ENCODE results near the gene MAP1LC3B2.

MAP1LC3B2 gene

GRCh38 chr12:116556356-116556952, 2.7 kb upstream of the MAP1LC3B2 start:
- Histone ChIP-seq H3K4me3 (ENCODE audit: severe bottlenecking) (no peak overlapping the region), H3K9me3 (ENCODE audit: severe bottlenecking) (no peaks in the 10 kb centered on the region), H3K4me1 (ENCODE audit: insufficient read depth, poor library complexity, severe bottlenecking) (peaks cover 17% of the 10 kb centered on the region), H3K27ac (ENCODE audit: poor library complexity, severe bottlenecking) (no peak overlapping the region), H3K27me3 (ENCODE audit: insufficient read depth, poor library complexity, severe bottlenecking) (no peaks in the 10 kb centered on the region), H3K36me3 (ENCODE audit: low read depth) (no peaks in the 10 kb centered on the region)
- no peak for TF ChIP-seq CTCF (IDR thresholded peaks at IDR 0.05; ENCODE audit: poor library complexity, severe bottlenecking)
- DNase-seq (ENCODE audit: low spot score): no peak
- ATAC-seq (ENCODE audit: low read depth): no peak

- Histone ChIP-seq H3K27ac (ENCODE audit: poor library complexity, severe bottlenecking) (no peak overlapping the region), H3K9me3 (ENCODE audit: severe bottlenecking) (no peaks in the 10 kb centered on the region), H3K4me1 (ENCODE audit: insufficient read depth, poor library complexity, severe bottlenecking) (peaks cover 12% of the 10 kb centered on the region), H3K4me3 (ENCODE audit: severe bottlenecking) (no peak overlapping the region), H3K36me3 (ENCODE audit: low read depth) (no peaks in the 10 kb centered on the region), H3K27me3 (ENCODE audit: insufficient read depth, poor library complexity, severe bottlenecking) (no peaks in the 10 kb centered on the region)
- TF ChIP-seq CTCF (IDR thresholded peaks at IDR 0.05; ENCODE audit: poor library complexity, severe bottlenecking): no peak
- no peak for ATAC-seq (ENCODE audit: low read depth)
- DNase-seq (ENCODE audit: low spot score): no peak
These were observed 2.0 kb upstream of the MAP1LC3B2 start for GRCh38 chr12:116556964-116557698.

- Histone ChIP-seq H3K27ac (ENCODE audit: poor library complexity, severe bottlenecking) (peak overlapping the region; percentile 33), H3K27me3 (ENCODE audit: insufficient read depth, poor library complexity, severe bottlenecking) (no peaks in the 10 kb centered on the region), H3K9me3 (ENCODE audit: severe bottlenecking) (peaks cover 5% of the 10 kb centered on the region), H3K36me3 (ENCODE audit: low read depth) (no peaks in the 10 kb centered on the region), H3K4me1 (ENCODE audit: insufficient read depth, poor library complexity, severe bottlenecking) (peaks cover 11% of the 10 kb centered on the region), H3K4me3 (ENCODE audit: severe bottlenecking) (no peak overlapping the region)
- DNase-seq (ENCODE audit: low spot score) (no peak), ATAC-seq (ENCODE audit: low read depth) (no peak)
- TF ChIP-seq CTCF (IDR thresholded peaks at IDR 0.05; ENCODE audit: poor library complexity, severe bottlenecking): no peak
These were observed 660 bp upstream of the MAP1LC3B2 start for GRCh38 chr12:116558280-116559161.

GRCh38 chr12:116561181-116561821, 2.1 kb downstream of the MAP1LC3B2 start:
- ATAC-seq (ENCODE audit: low read depth) (no peak), DNase-seq (ENCODE audit: low spot score) (no peak)
- Histone ChIP-seq H3K27ac (ENCODE audit: poor library complexity, severe bottlenecking) (no peak overlapping the region), H3K4me1 (ENCODE audit: insufficient read depth, poor library complexity, severe bottlenecking) (peaks cover 11% of the 10 kb centered on the region), H3K9me3 (ENCODE audit: severe bottlenecking) (peaks cover 5% of the 10 kb centered on the region), H3K27me3 (ENCODE audit: insufficient read depth, poor library complexity, severe bottlenecking) (no peaks in the 10 kb centered on the region), H3K4me3 (ENCODE audit: severe bottlenecking) (no peak overlapping the region), H3K36me3 (ENCODE audit: low read depth) (no peaks in the 10 kb centered on the region)
- no peak for TF ChIP-seq CTCF (IDR thresholded peaks at IDR 0.05; ENCODE audit: poor library complexity, severe bottlenecking)
